CD4-positive, alpha-beta T cell treated with Interleukin-17A for 1 hour (primary cell): ENCODE results near the gene ATF7.
"Not testable (repeated sequence)": the region's sequence is repeated elsewhere in the genome, so short reads cannot be mapped to it uniquely, and the experiment has no call there.

ENCODE experiments used
- DNase-seq: peaks from one replicate; pipeline ENCODE4 v3.0.0-alpha.2; 2020

ATF7 gene

DNA sequence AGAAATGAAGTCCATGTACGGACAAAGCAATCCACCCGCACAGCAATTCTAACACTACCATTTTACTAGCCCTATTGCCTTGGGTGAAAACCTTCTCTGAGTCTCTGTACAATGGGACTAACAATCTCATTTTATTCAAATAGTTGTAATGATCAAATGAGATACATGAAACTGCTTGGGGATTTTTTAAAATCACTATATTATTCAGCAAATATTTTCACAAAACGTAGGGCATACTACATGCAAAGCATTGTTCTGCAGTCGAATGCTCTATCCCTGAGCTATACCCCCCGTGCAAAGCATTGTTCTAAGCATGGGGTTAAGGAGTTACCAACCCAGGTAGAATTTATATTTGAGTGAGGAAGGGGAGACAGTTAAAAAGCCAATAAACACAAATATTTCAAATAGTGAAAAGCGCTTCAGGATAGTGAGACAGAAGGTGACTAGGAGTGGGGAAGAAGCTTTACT is 554 bp upstream of the ATF7 start:
- no peak for DNase-seq

DNA sequence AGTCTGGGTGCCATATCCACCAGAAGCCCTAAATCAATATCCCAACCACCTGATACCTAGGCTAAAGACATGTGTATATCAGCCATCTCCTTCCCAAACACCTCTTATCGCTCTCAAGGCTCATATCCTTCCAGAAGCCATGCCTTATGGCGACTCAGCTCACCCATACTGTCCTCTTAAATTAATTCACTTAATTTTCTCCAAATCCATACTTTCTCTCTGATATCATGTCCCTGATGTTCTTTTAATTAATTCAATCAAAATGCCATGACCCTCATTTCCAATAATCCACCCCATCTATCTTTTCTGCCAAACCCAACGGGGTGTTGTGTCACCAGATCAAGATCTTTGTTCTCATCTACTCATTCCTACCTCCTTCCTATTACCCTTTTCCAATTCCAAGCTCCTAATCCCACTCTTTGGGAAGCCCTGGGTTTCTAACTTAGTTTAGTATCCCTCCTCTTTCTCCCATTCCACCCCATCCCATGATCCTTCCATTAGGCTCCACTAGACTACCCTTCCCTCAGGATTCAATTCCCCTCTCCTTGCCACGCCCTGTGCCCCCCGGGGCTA is 723 bp downstream of the ATF7 start:
- peak; percentile 2 for DNase-seq

DNA sequence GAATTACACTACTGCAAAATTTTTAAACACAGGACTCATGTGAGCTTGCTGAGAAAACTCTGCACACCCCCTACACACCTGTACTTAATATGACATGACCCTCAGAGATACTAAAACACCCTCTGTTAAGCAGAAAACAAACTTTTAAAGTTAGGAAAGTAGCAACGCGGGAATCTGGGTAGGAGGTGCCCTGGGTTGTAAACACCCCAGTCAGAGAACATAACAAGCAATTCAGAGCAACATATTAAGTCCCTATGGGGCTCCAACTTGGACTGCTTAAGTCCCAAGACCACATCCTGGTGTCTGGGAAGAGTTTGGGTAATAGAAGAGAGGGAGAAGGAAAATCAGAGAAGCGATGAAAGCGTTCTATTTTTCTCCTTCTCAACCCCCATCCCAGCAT is 1.2 kb downstream of the ATF7 start:
- no peak for DNase-seq

DNA sequence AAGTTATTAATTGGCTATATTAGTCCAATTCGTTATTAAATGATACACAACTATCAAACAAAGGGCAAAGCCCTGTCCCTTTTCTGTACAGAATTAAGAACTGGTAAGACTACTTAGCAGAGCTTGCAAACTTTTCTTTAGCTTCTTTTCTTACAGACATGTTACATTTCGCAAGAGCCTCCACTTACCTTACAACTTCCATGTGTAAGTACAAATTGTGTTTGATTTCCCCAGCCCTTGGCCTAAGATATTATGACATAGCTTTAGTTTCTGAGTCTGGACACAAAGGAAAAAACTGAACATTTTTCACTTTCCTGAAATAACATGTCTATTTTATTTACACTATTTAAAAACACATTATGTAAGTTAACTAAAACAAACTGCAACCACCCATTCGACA is 1.7 kb downstream of the ATF7 start:
- DNase-seq = no peak

DNA sequence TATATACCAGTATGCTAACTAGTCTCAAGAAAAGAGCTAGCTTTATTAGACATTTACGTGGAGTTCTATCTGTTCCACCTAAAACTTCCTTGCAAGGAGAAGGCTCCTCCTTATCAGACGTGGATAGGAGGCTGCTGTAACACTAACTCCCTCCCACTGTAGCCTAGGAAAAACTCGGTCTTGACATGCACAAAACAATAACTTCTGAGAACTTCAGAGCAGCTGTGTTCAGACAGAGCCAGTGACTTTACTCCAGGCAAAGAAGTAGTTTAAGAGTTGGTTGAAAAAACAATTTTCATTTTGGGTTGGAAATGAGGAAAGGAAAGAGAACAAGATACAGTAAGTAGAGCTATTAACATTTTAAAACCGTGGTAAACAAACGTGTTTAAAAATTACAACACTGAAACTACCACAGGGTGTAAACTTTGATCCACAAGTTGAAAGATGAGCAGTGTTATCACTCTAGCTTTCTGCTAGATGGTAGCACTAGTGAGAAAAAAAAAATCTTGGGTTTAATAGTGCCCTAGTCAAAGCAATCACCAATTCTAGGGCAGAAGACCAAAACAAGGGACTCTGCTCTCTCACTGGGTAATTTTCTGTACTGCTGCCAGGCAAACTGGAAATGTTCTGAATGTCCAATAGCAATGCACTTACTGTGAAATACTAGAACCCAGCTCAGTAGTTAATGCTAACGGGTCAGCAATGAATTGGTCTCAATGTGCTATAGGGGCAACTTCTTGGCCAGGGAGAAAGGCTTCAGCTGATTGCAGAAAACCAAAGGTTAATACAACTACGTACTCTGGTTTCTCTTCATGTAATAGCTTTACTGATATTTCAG is 2.4 kb downstream of the ATF7 start:
- no peak for DNase-seq

DNA sequence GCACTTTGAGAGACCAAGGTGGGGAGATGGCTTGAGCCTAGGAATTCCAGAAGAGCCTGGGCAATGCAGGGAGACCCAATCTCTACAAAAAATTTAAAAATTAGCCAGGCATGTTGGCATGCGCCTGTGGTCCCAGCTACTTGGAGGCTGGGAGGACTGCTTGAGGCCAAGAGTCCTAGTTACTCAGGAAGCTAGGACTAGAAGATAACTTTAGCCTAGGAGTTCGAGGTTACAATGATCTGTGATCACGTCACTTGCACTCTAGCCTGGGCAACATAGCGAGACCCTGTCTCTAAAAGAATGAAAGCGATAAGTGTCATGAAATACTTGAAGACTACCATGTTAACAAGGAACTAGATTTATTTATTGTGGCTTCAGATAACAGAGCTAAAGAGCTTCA is 3.5 kb downstream of the ATF7 start:
- no peak for DNase-seq

DNA sequence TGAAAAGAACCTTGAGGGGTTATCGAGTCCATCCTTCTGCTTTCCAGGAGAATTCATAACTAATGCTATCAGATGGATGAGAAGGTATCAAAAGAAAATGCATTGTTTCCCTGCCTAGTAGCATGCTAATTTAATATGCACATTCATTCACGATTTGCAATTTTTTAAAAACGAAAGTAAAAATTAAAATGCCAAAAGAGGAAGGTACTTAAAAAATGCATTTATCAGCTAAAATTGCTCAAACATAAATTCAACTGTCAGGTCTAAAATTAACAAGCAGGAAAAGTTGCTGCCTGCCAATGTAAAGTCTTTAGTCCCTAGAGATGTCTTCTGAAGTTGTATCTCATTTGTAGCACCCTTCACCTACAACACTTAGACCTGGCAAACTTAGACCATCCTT is 7.9 kb downstream of the ATF7 start:
- no peak for DNase-seq

DNA sequence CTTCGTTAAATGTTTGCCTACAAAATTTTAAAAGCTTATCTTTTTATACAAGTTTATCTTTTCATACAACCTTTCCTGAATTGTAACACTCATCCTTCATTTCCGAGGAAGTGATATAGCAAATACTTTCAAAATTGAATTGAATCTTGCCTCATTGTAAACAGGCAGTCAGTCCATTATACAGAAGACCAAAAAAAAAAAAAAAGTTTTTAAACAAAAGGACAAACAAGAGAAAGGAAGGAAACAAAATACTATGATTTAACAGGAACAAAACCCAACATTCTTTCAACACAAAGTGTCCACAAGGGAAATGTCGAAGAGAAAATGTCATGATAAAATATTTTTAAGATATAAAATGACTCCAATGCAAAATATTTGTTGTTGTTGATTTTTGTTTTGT is 8.5 kb downstream of the ATF7 start:
- no peak for DNase-seq

DNA sequence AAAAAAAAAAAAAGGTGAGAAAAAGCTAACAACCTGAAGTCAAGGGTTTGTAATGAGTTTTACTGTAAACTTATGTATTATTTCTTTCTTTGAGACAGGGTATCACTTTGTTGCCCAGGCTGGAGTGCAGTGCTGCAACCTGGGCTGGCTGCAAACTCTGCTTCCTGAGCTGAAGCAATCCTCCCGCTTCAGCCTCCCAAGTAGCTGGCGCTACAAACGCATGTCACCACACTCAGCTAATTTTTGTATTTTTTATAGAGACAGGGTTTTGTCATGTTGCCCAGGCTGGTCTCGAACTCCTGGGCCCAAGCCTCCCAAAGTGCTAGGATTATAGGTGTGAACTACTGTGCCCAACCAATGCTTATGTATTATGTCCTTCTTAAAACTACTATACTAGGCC is 9.2 kb downstream of the ATF7 start:
- no peak for DNase-seq

DNA sequence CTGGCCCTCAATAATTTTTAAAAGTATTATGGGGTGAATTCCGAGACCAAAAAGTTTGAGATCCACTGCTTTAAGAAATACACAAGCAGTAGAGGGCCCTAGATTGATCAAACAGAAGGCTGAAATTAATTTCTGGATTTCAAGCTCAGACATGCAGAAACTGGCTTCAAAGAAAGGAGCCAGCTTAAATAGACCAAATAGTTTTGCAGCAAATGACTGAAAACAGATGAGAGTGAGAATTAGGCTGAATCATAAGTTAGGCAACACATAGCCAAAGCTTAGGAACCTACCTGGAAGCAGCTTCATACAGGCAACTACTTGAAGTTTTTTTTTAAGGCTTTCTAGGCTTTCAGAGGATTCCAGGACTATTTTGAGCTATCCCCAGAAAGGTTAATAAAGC is 12.4 kb downstream of the ATF7 start:
- DNase-seq = no peak

DNA sequence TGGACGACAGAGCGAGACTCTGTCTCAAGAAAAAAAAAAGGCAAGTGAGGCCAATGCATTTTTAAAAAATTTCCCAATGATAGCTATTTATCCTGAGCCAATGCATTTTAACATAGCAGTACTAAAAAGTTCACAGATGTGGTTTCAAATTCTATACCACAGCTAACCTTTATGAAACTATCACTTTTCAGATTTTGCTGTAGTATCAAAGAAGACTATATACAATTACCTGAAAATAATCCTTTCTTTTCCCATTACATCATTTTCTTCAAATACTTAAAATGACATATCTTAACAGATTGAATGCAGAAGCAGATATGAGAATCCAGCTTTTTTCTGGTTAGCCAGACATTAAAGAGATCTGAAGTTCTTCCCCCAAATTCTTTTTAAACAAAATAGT is 13.2 kb downstream of the ATF7 start:
- DNase-seq = no peak

DNA sequence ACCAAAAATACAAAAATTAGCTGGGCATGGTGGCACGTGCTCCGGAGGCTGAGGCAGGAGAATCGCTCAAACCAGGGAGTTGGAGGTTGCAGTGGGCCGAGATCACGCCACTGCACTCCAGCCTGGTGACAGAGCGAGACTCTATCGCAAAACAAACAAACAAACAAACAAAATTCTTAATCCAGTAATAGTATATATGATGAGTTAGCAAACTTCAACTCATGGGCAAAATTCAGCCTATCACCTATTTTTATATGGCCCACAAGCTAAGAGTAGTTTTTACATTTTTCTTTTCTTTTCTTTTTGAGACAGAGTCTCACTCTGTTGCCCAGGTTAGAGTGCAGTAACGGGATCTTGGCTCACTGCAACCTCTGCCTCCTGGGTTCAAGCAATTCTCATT is 14.9 kb downstream of the ATF7 start:
- DNase-seq = no peak

DNA sequence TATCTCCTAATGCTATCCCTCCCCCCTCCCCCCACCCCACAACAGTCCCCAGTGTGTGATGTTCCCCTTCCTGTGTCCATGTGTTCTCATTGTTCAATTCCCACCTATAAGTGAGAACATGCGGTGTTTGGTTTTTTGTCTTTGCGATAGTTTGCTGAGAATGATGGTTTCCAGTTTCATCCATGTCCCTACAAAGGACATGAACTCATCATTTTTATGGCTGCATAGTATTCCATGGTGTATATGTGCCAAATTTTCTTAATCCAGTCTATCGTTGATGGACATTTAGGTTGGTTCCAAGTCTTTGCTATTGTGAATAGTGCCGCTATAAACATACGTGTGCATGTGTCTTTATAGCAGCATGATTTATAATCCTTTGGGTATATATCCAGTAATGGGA is 19.5 kb downstream of the ATF7 start:
- not testable (repeated sequence) for DNase-seq

DNA sequence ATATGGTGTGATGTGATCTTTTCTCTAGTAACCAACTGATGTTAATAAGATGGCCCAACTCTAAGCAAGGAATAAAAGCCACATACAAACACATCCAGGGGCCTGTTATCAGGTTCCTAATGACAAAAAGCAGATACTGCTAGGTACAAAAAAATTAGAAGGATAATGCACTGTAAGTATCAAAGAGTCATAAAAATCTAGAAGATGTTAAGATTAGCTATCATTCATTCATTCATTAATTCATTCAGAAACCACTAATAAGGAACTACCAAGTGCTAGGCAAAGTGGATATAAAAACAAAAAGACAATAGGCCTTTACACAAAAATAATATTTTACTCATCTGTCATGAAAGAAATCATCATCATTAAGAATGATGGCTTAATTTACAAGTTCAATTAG is 21.6 kb downstream of the ATF7 start:
- no peak for DNase-seq

DNA sequence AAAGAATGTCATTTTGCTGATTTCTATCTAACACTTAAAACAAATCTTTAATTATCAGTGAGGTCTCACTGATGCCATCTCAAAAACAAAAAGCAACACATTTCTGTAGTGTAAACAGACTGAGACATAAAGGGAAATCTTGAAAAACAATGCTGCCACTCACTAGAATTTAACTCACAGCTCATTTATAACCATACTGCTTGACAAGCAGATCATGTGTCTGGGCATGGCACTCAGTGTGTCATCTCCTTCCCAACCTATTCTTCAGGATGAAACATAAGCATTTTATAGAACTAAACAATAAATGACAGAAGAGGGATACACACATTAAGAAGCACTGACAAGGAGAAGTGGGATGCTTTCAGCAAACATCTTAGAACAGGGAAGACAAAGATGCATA is 22.4 kb downstream of the ATF7 start:
- DNase-seq = no peak

DNA sequence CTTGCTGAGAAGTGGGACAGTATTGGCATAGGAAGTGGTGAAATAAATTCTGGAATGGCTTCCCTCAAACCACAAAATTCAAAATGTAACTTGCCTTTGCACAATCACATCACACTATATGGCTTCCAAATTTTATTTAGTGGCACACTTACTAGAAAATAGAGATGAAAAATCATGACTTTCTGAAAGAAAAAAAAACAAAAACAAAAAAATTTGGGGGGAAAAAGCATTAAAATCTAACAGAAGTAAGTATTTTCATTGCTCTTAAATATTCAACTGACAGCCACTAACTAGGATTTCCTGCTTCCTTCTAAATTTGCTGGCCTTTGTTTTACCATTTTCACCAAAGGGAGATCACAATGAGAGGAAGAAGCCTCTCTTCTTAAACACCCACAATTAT is 23.0 kb downstream of the ATF7 start:
- DNase-seq = no peak

DNA sequence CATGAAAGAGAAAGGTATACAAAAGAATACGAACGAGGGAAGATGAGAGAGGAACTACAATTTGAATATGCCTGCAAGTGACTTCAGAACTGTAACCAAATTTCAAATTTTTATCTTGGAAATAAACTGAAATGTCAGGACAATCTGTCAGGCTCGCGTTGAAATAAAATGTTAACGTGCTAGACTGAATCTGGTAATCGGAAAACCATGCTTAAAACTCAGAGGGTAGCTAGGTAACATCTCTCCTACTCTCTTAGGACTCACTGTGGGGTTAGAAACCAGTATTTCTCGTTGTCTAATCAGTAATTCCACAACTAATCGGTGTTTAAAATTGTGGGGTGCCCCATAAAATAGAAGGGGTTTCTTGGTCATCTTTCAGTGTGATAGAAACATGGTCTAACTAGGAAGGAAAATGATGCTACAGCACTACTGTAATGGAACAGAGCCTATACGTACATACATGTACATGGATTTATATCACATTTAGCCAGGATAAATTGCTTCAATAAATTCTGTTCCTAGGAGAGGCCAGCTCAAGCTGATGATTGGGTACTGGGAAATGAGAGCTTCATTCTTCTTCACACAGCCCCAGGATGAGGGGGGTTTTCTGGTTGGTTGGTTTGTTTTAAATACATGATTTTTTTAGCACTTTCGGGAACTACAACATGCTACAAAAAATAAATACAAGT is 23.9 kb downstream of the ATF7 start:
- no peak for DNase-seq

DNA sequence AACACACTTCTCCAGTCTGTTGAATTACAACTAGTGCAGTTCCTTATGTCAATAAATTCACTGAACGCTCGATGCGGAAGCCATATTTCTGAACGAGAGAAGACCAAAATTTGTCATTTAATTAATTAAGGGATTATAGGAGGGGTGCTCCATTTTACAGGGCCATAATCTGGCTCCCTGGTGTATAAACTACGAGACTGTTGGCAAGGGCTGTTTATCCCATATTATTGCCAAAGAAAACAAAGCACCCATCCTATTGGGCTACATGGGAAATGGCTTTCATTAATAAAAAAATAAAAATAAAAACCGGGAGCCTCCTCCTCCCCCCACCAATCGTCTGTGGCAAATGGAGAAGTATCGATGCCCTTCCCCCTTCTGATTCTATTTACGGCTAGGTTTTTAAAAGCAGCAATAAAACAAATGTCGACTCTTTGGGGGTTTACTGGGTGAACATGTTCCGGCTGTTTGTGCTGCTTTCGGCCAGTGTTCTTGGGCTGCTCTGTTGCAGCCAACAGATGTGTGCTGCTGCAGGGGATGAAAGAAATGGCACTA is 24.8 kb downstream of the ATF7 start:
- DNase-seq = no peak

DNA sequence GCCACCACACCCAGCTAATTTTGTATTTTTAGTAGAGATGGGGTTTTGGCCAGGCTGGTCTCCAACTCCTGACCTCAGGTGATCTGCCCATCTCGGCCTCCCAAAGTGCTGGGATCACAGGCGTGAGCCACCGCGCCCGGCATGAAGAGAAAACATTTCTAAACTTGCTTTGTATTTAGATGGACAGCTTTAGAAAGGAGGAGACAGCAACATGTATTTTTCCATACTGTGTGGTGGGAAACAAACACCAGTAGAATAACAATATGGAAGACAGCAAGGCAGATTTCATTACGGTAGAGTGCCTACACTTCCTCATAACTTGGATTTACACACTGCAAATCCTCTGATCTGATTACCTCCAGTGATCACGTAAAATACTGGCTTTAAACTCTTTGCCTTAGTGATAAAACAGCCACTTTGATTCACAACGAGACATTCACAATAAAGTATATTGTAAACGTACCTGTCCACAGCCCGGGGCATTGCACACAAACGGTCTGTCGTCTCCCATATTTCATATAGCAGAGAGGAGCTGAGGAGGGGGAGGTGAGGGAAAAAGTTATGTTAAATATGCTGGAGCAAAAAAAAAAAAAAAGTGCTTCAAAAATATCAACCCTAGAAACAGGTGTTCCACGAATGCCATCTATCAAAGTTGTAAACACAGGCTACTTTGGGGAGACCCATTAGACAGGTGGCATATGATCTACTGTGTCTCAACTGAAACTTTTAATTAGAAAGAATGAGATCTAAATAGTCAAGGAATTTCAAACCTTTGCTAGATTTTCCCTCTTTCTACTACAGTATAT is 25.5 kb downstream of the ATF7 start:
- DNase-seq = no peak

DNA sequence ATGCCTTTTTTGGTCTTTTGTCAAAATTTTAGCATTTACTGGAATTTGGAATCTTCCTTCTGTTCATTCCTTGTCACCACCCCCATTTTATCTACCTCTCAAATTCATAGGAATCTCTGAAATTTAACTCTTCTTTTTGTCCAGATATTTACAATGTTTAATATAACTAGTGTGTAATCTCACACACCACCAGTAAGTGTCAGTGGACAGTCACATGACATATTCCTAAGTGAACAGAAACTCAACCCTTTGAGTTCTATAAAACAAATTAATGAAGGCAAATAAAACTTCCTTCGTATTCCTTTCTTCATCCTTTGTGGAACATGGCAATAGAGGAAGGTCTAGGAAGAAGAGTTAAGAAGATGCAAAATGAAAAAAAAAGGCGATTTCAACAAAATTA is 26.6 kb downstream of the ATF7 start:
- no peak for DNase-seq

DNA sequence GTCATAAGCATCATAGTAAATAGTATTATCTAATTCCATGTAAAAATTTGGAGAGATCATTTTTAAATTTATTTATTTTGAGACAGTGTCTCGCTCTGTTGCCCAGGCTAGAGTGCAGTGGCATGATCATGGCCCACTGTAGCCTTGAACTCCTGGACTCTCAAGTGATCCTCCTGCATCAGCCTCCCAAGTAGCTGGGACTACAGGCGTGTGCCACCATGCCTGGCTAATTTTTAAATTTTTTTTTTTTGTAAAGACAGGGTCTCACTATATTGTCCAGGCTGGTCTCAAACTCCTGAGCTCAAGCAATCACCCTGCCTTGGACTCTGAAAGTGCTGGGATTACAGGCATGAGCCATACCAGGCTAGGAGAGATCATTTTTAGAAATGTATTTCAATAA is 27.2 kb downstream of the ATF7 start:
- DNase-seq = not testable (repeated sequence)

DNA sequence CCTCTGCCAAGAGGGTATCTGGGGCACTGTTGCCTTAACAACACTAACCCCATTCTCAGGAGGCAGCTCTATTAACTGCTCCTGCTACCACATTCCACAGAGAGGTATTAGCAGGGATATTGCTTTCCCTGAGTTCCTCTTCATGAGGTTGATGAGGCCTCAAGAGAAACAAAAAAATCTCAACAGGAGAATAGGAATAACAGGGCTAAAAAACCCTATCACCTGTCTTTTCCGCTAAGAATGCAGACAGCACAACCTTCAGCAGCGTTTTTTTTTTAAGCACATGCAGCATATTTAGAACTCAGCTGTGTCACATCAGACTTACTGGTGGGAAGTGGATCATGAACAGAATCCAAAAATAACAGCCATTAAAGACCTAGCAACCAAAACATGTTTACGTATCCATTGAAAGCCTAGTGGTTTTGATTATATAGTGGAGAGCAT is 29.2 kb downstream of the ATF7 start:
- DNase-seq = no peak
